ENCODE measurements around the gene KCNB1. TPM values are rescaled to one million over a fixed set of nuclear protein-coding genes. Genes with fewer than 3 reads are reported as not detected.

Gene KCNB1
- total RNA-seq, 1 donor from 2014 or later: 21.3 TPM

DNA sequence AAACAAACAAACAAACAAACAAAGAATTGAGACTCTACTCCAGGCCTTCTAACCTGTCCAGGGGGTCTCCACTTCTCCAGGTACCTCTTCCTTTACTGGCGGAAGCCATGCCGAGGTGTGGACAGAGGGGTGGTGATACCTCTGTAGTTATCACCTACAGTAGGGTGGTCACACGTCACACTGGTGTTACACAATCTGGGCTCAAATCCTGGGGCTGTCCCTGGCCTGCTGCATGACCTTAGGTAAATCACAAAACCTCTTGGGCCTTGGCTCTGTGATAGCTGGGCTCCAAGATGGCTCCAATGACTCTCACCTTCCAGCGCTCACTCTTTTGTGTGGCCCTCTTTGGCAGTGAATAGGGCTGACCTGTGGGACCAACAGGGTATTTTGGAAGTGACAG is 127.8 kb downstream of the KCNB1 start:
- no peak overlapping the region for H3K4me3 Mint-ChIP-seq (ENCODE audit: unreplicated experiment)
- DNase-seq (ENCODE audit: extremely low spot score, unreplicated experiment): no peak

DNA sequence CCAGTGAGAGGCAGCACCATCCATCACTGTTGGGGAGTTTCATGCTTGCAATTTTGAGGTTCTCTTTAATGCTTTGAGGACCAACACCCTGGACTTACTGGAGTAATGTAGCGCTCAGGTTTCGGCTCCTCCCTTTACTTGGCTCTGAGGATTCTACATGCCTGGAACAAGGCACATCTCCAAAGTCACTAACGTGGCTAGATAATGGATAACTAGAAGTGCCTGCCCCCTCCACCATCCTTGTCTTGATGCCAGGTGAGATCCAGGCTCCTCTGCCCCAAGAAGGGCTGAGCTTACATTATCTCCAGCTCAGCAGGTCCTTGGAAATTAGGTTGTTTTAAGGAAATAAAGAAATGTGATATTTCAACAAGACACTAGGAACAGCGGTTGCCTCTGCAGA is 129.1 kb downstream of the KCNB1 start:
- TF ChIP-seq, protein P1, sequence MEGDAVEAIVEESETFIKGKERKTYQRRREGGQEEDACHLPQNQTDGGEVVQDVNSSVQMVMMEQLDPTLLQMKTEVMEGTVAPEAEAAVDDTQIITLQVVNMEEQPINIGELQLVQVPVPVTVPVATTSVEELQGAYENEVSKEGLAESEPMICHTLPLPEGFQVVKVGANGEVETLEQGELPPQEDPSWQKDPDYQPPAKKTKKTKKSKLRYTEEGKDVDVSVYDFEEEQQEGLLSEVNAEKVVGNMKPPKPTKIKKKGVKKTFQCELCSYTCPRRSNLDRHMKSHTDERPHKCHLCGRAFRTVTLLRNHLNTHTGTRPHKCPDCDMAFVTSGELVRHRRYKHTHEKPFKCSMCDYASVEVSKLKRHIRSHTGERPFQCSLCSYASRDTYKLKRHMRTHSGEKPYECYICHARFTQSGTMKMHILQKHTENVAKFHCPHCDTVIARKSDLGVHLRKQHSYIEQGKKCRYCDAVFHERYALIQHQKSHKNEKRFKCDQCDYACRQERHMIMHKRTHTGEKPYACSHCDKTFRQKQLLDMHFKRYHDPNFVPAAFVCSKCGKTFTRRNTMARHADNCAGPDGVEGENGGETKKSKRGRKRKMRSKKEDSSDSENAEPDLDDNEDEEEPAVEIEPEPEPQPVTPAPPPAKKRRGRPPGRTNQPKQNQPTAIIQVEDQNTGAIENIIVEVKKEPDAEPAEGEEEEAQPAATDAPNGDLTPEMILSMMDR (IDR thresholded peaks at IDR 0.05): no peak
- H3K4me3 Mint-ChIP-seq (ENCODE audit: unreplicated experiment): no peak overlapping the region
- no peaks in the 10 kb centered on the region for H3K36me3 Mint-ChIP-seq (ENCODE audit: unreplicated experiment)
- no peak overlapping the region for H3K27ac Mint-ChIP-seq (ENCODE audit: unreplicated experiment)
- DNase-seq (ENCODE audit: extremely low spot score, unreplicated experiment): no peak
- H3K27me3 Mint-ChIP-seq (ENCODE audit: unreplicated experiment): peaks cover 15% of the 10 kb centered on the region
- no peaks in the 10 kb centered on the region for H3K9me3 Mint-ChIP-seq (ENCODE audit: unreplicated experiment)
- no peaks in the 10 kb centered on the region for H3K4me1 Mint-ChIP-seq (ENCODE audit: unreplicated experiment)

More for the DNA sequence above, 127.8 kb downstream of the KCNB1 start:
- H3K27me3 Mint-ChIP-seq (ENCODE audit: unreplicated experiment): peaks cover 20% of the 10 kb centered on the region
- no peak overlapping the region for H3K27ac Mint-ChIP-seq (ENCODE audit: unreplicated experiment)
- TF ChIP-seq, protein P1 (IDR thresholded peaks at IDR 0.05): no peak
- H3K9me3 Mint-ChIP-seq (ENCODE audit: unreplicated experiment): no peaks in the 10 kb centered on the region
- no peaks in the 10 kb centered on the region for H3K4me1 Mint-ChIP-seq (ENCODE audit: unreplicated experiment)
- no peaks in the 10 kb centered on the region for H3K36me3 Mint-ChIP-seq (ENCODE audit: unreplicated experiment)

DNA sequence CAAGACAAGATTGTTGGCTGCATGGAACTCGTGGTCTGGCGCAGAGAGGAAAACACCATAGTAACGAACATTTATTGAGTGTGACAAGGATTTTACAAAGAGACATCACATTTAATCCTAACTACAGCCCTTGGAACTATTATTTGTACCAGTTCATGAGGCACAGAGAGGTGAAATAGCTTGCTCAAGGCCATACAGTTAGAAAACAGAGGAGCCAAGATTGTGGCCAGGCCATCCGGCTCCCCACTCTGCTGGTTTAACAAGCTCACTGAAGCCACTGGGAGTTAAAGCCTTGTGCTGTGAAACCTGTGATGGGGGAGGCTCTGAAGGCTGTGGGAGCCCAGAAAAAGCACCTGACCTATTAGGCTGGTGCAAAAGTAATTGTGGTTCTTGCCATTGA is 129.7 kb downstream of the KCNB1 start:
- TF ChIP-seq, protein P1 (IDR thresholded peaks at IDR 0.05): no peak

DNA sequence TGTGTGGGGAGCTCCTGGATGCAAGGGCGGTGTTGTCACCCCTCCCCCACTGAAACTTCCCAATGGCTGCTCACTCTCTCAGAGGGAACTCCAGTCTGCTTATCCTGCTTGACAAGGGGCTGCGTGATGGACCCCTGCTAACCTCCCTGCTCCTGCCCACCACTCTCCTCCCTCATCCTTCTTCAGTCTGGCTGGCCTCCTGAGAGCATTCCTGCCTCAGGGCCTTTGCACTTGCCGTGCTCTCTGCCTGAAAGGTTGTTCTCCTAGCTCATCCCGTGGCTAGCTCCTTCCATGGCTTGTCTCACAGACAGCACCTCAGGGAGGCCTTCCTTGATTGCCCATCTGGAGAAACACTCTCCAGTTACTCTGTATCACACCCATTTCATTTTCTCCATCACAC is 130.7 kb downstream of the KCNB1 start:
- Mint-ChIP-seq H3K4me3 (ENCODE audit: unreplicated experiment) (no peak overlapping the region), H3K9me3 (ENCODE audit: unreplicated experiment) (no peaks in the 10 kb centered on the region), H3K27me3 (ENCODE audit: unreplicated experiment) (peaks cover 2% of the 10 kb centered on the region), H3K4me1 (ENCODE audit: unreplicated experiment) (peaks cover 8% of the 10 kb centered on the region), H3K27ac (ENCODE audit: unreplicated experiment) (no peak overlapping the region), H3K36me3 (ENCODE audit: unreplicated experiment) (no peaks in the 10 kb centered on the region)
- TF ChIP-seq, protein P1 (IDR thresholded peaks at IDR 0.05): no peak
- DNase-seq (ENCODE audit: extremely low spot score, unreplicated experiment): no peak

More for the DNA sequence above, 129.7 kb downstream of the KCNB1 start:
- Mint-ChIP-seq H3K27me3 (ENCODE audit: unreplicated experiment) (peaks cover 10% of the 10 kb centered on the region), H3K27ac (ENCODE audit: unreplicated experiment) (no peak overlapping the region), H3K36me3 (ENCODE audit: unreplicated experiment) (no peaks in the 10 kb centered on the region), H3K9me3 (ENCODE audit: unreplicated experiment) (no peaks in the 10 kb centered on the region), H3K4me1 (ENCODE audit: unreplicated experiment) (peaks cover 2% of the 10 kb centered on the region), H3K4me3 (ENCODE audit: unreplicated experiment) (no peak overlapping the region)
- DNase-seq (ENCODE audit: extremely low spot score, unreplicated experiment): no peak

DNA sequence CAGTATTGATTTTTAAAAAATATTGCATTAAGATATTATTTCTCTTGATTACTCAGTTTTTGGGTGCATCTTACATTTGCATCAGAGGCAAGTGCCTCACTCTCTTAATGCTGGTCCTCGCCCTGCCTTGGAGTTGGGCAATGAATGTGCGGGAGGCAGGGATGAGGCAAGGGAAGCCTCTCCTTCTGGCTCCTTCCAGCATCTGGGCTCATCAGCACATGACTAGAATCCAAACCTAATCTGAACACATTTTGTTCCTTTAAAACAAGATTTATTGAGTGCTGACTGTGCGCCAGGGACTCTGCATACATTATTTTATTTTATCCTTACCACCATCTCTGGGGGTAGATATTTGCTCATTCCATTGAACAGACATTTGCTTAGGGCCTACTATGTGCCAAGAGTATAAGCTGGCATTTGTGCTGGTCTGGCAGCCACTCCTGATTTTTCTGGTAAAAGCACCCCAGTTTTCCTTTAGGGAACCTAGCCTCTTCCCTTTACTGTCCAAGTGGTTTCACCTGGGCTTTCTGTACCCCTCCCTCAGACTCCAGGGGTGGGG is 132.7 kb downstream of the KCNB1 start:
- H3K27me3 Mint-ChIP-seq (ENCODE audit: unreplicated experiment): no peaks in the 10 kb centered on the region

More for the DNA sequence above, 132.7 kb downstream of the KCNB1 start:
- Mint-ChIP-seq H3K36me3 (ENCODE audit: unreplicated experiment) (no peaks in the 10 kb centered on the region), H3K4me1 (ENCODE audit: unreplicated experiment) (peaks cover 28% of the 10 kb centered on the region), H3K9me3 (ENCODE audit: unreplicated experiment) (no peaks in the 10 kb centered on the region), H3K4me3 (ENCODE audit: unreplicated experiment) (no peak overlapping the region), H3K27ac (ENCODE audit: unreplicated experiment) (no peak overlapping the region)
- TF ChIP-seq, protein P1 (IDR thresholded peaks at IDR 0.05): no peak
- no peak for DNase-seq (ENCODE audit: extremely low spot score, unreplicated experiment)

Data from osteocyte (in vitro differentiated cells).